GM18511 (cell line): ENCODE measurements around the gene BCKDK.
"Not testable (repeated sequence)": the region's sequence is repeated elsewhere in the genome, so short reads cannot be mapped to it uniquely, and the experiment has no call there.

Experiments
- ATAC-seq: cut with Tn5 transposase; IDR thresholded peaks from one replicate; pipeline ENCODE4 v1.9.1; 2021; ENCODE audit warnings: mild to moderate bottlenecking, moderate library complexity; ENCODE audit not compliant: unreplicated experiment

The BCKDK gene

GRCh38 chr16:31094424-31095120, 13.6 kb upstream of the BCKDK start, which contains the start of gene VKORC1:
Gene VKORC1 (minus strand): TSS chr16:31094797. CDS start chr16:31094729, 68 bp downstream.
- peak; percentile 84 for ATAC-seq

DNA sequence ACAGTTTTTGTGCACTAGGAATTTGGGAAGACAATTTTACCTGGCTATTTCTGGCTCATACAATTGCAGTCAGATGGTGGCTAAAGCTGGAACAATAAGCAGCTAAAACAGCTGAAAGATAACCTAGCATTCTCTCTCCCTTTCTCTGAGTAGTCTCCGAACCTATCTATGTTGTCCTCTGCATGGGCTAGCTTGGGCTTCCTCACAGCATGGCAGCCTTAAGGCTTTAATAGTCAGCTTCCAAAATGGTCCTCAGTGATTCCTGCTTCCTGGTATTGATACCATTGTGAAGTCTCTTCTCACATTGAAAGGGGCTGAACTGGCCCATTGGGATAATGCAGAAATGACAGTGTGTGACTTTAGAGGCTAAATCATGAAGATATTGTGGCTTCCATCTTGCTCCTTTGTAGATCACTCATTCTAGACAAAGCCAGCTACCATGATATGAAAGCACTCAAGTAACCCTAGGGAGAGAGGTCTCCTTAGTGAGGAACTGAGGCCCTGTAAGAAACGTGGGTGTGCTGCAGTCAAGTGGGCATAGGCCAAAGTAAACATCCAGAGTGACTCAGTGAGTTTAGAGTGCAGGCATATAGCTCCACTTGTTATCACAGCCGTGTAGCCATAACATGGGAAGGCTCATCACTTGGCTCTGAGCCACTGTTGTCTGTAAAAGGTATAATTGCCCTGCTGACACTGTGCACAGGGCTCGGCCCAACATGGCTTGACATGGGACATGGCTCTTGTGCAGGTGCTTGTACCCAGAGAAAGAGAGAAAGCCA, 8.1 kb upstream of the BCKDK start:
- ATAC-seq, result no peak

GRCh38 chr16:31100876-31101641, 7.1 kb upstream of the BCKDK start:
- not testable (repeated sequence) for ATAC-seq

- no peak for ATAC-seq
Measured at GRCh38 chr16:31105677-31106213, 2.4 kb upstream of the BCKDK start.

DNA sequence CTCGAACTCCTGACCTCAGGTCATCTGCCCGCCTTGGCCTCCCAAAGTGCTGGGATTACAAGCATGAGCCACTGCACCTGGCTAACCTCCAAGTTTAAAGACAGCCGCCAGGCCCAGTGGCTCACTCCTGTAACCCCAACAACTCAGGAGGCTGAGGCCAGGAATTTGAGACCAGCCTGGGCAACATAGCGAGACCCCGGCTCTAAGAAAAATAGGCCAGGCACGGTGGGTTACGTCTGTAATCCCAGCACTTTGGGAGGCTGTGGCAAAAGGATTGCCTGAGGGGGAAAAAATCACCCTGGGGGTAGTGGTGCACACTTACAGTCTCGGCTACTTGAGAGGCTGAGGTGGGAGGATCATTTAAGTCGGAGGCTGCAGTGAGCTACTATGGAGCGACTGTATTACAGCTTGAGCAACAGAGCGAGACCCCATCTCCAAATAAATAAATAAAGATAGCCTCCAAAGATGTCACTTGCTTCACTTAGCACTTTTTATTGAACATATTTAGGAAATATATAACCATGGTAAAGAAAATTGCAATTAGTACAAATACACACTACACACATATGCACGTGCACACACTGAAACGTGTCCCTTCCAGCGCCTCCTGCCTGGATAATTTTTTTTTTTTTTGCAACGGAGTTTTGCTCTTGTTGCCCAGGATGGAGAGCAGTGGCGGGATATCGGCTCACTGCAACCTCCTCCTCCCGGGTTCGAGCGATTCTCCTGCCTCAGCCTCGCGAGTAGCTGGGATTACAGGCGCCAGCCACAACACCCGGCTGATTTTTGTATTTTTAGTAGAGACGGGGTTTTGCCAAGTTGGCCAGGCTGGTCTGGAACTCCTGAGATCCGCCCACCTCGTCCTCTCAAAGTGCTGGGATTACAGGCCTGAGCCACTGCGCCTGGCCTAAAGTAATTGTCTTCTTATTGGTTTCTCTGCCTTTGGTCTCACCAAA, 1.4 kb upstream of the BCKDK start:
- no peak for ATAC-seq

GRCh38 chr16:31107465-31107867, 720 bp upstream of the BCKDK start:
- ATAC-seq, result peak; percentile 73

- no peak for ATAC-seq
Measured at GRCh38 chr16:31108794-31109558, 790 bp downstream of the BCKDK start.

DNA sequence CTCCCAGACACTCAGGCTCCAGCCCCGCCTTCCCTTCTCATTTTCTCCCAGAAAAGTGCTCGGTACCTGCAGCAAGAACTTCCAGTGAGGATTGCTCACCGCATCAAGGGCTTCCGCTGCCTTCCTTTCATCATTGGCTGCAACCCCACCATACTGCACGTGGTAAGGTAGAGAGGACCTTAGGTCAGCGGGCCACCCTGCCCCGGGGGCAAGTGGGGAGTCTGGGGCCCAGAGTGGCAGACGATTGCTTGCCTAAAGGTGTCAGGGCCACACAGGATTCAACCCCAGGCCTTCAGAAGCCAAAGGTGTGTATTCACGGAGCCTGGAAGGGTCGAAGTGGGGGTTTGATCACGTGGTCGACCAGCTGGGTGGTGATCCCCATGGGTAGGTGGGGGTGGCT, 1.4 kb downstream of the BCKDK start:
- no peak for ATAC-seq

GRCh38 chr16:31110106-31111034, 2.2 kb downstream of the BCKDK start:
- ATAC-seq, result no peak

GRCh38 chr16:31111881-31112466, 3.8 kb downstream of the BCKDK start:
- no peak for ATAC-seq

DNA sequence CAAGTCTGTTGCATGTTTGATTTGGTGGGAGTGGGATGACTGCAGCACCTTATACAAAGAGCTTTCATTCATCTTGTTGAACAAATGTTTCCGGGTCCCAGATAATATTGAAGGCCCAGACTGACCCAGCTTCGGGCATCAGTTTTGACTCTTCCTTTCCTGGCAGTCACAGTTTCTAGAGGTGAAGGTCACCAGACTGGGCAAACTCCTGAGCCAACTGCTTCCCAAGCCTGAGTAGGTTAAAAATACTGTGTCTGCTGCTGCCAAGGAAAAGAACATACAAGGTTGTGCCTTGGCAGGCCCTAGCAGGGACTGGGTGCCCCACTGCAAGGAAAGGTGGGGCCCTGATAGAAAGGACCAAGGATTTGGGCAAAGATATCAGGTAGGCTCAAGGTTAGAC, 4.5 kb downstream of the BCKDK start:
- ATAC-seq, result no peak

DNA sequence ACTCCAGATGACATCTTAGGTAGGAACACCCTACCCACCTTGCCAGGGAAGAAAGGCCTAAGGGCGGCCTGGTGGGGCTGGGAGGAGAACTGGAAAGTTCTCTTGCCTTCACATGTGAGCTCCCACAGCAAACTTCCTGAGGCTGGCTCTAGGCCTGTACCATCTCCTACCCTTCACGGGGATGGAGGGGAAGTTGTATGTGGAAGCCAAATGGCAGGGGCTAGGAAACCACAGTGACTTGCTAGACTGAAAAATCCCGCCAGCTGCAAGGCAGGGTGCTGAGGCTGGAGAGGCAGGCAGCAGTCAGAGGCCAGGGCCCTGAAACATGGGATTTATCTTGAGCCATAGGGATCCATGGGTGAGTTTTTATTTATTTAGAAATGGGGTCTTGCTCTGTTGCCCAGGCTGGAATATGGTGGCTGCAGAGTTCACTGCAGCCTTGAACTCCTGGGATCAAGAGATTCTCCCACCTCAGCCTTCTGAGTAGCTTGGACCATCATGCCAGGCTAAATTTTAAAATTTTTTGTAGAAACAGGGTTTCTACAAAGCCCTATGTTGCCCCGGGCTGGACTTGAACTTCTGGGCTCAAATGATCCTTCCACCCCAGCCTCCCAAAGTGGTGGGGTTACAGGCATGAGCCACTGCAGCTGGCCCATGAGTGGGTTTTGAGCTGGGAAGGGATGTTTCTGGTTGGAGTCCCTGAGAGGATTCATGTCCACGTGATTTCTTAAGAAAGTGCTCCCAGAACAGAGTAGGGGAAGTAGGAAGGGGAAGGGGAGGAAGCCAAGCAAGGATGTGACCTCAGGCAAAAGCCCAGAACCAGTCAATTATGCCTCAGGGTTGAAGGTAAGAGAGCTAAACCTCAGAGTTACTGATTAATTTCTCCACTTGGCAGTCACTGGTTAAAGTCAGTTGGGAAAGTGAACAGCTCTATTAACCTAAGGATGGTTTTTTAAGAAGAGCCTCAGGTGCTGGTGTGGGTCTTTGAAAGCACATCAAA, 5.2 kb downstream of the BCKDK start:
- no peak for ATAC-seq

- no peak for ATAC-seq
Measured at GRCh38 chr16:31114468-31114867, 6.3 kb downstream of the BCKDK start.

DNA sequence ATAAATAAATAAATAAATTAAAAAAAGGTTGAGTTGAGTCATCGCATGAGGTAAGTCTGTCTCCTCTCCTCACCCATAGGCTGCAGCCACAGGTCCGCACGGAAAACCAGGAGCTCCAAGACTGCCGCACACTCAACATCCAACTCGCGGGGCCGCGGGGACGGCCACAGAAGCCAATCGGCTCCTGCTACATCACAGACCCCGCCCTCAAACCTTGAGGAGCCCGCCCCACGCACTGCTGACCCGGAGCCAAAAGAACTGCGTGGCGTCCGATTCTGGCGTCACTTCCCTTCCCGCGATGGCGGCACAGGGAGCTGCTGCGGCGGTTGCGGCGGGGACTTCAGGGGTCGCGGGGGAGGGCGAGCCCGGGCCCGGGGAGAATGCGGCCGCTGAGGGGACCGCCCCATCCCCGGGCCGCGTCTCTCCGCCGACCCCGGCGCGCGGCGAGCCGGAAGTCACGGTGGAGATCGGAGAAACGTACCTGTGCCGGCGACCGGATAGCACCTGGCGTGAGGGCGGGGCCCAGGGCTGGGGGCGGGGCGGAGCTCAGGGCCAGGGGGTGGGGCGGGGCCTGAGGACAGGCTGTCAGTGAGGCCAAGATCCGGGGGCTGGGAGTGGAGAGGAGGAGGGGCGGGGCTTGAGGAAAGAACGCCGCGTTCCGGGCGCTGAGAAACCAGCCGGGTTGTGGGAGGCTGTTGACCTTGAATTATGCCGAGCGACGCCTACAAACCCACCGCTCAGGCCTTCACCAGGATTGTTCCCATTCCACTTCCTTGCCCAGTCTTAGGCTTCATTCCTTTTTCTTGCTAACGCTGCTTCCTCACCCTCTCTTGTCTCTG, 9.4 kb downstream of the BCKDK start, which contains the start of gene KAT8:
Gene KAT8 (plus strand): TSS at position 281 of the 839 bp plus-strand sequence. CDS start 18 bp downstream, at position 299.
- ATAC-seq, result peak; percentile 92
